Nucleus accumbens (tissue), 56 donors: ENCODE data around the gene NANS.
"Not testable (repeated sequence)": the region's sequence is repeated elsewhere in the genome, so short reads cannot be mapped to it uniquely, and the experiment has no call there.

Experiments
- DNase-seq, 56 donors: peaks; one replicate each; lab custom pipeline; 2025; lab: John Stamatoyannopoulos, UW

NANS gene

GRCh38 chr9:98056269-98057137 is at the start of gene NANS:
NANS (plus strand) TSS chr9:98056732; CDS start chr9:98056809, 77 bp downstream.
- DNase-seq = peak; percentile 55 to 95 (median 88)

GRCh38 chr9:98007251-98007928 is 49.1 kb upstream of the NANS start:
- no peak for DNase-seq

- DNase-seq = no peak
Measured at GRCh38 chr9:98008764-98009163, 47.8 kb upstream of the NANS start.

GRCh38 chr9:98009437-98009836 is 47.1 kb upstream of the NANS start:
- DNase-seq = no peak

- no peak for DNase-seq
Measured at GRCh38 chr9:98009936-98010335, 46.6 kb upstream of the NANS start.

DNA sequence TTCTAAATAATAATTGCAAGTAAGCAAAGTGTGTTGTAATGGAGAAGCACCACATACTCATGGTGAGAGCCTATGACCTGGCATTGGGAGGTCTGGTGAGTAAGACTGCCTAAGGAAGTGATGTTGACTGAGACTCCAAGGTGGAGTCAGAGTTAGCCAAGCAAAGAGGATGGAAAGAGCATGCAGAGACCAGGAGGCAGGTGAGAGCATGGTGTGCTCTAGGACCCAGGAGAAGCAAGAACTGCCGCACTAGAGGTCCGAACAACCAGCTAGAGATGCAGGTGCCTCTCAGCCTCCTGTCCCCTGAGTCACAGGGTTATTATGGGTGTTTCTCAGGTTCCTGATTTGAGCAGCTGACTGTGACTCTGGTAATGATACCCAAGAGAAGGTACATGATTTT is 46.1 kb upstream of the NANS start:
- no peak for DNase-seq

GRCh38 chr9:98011122-98011521 is 45.4 kb upstream of the NANS start:
- no peak for DNase-seq

DNA sequence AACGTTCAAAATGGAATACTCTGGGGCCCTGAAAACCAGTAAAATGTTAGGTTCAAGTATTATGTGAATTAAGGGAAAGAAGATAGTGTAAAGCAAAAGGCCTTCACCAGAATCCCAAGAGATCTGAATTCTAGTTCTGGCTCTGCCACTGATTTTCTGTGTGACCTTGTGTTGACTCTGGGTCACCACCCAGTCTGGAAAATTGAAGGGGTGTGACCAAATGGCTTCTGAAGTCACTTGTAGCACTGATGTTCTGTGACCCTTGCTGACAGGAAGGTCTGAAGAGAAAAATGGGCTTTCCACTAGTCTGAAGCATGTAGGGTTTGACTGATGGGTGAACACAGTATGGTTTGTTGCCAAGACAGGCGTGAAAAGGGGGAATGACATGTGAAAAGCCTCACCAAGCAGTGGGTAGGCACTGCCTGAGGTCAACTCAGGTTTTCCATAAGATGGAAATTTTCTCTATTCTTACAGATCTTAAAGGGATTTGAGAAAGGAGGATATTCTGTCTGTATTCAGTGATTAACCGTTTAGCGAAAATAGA is 40.3 kb upstream of the NANS start:
- DNase-seq = no peak

GRCh38 chr9:98017306-98017705 is 39.2 kb upstream of the NANS start:
- DNase-seq = no peak

- no peak for DNase-seq
Measured at GRCh38 chr9:98018347-98018746, 38.2 kb upstream of the NANS start.

DNA sequence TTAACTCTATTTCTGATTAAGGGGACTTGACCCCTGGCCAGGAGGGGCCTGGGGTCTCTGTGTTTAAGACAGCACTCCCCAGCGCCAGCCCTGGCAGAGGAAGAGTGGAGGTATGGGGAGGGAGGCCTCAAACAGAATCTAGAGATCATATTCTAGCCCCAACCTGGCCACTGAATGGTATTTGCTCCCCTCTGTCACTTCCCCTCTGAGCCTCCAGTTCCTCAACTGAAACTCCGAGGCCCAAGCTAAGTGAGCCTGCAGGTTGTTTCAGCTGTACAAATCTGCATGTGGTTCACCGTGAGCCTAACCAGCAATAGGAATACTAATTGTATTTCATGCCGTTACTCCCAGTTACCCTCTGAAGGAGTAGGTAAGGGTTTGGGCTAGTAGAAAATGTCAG is 37.4 kb upstream of the NANS start:
- DNase-seq = no peak

DNA sequence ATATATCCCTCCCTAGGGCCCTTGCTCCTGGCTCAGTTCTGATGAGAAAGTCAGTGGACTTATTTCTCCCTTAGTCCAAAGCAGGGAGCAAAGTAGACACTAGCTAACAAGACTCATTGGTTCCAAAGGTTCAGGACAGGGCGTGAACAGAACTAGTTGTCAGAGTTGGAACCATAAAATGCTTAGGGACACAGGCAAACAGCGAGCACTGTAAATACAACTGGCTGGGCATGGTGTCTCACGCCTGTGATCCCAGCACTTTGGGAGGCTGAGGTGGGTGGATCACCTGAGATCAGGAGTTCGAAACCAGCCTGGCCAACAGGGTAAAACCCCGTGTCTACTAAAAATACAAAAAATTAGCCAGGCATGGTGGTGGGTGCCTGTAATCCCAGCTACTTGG is 36.7 kb upstream of the NANS start:
- DNase-seq = not testable (repeated sequence)

DNA sequence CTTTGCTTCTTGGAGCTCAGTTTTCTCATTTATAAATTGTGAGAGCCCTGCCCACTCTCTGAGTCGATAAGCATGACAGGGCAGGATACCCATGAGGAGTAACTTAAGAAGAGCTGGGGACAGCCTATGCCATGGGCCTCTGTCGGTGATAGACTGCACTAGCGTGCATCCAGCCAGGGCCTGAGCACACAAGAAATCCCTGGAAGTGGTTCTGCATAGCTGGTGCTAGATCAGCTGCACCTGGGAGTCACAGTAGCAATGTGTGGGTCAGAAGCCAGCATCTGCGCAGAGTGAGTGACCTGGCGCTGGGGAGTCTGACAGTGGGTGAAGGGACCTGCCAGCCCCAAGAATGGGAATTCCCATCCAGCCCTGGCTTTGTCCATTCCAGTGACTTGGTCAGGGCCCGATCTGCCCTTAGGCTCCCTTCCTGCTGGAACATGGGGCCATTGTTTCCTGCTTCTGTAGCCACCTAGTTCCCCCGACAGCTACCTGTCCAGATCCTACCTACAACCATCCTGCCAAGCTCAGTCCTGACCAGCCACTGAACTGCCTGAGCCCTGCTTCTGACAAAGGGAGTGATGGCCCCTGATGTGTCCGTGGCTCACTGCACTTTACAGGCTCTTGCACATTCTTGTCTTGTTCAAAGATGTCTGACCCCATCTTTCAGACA is 35.9 kb upstream of the NANS start:
- DNase-seq = no peak

DNA sequence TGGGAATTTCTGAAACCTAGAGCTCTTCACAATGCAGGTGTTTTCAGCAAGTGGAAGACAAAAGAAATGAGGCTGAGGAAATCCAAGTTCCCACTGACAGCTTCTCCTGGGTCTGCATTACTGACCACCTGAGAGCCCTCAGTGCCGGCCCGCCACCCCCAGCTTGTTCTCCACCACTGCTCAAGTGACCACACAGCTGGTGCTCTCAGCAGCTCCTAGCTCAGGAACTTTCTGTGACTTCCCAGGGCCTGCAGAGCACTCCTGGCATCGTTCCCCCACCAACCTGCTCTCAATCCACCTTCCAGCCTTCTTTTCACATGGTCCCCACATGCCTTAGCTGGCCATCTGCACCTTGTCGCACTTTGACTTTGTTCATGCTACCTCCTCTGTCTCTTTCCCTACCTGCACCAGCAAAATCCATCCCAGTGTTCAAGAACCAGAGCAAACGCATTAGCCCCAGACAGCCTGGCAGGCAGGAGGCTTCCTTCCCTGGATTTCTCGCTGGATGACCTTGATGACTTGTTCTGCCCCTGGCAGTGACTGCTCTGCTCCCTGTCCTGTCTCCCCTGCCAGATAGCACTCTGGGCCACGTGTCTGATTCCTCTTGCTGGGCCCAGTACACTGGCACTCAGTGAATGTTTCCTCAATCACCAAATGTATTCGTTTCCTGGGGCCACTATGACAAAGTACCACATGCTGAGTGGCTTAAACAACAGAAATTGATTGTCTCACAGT is 35.1 kb upstream of the NANS start:
- no peak for DNase-seq

DNA sequence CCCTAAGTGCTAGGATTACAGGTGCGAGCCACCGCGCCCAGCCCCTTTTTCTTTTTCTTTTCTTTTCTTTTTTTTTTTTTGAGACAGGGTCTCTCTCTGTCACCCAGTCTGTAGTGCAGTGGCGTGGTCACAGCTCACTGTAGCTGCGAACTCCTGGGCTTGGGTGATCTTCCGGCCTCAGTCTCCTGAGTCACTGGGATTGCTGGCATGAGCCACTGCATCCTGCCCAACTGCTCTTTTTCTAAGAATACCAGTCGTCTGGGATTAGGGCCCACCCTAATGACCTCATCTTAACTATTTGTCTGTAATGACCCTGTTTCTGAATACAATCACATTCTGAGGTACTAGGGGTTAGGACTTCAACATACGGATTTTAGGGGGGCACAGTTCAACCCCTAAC is 34.1 kb upstream of the NANS start:
- no peak for DNase-seq

GRCh38 chr9:98024702-98025101 is 31.8 kb upstream of the NANS start:
- DNase-seq = no peak

DNA sequence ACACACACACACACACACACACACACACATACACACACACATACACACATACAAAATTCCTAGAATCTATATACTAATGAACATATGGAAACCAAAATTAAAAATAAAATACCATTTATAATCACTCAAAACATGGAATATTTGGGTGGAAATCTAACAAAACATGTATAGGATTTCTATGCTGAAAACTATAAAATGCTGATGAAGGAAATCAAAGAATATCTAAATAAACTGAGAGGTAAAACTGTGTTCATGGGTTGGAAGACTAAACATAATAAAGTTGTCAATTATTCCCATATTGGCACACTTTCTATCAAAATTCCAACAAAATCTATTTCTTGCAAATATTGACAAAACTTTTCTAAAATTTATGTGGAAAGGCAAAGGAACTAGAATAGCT is 25.4 kb upstream of the NANS start:
- no peak for DNase-seq

DNA sequence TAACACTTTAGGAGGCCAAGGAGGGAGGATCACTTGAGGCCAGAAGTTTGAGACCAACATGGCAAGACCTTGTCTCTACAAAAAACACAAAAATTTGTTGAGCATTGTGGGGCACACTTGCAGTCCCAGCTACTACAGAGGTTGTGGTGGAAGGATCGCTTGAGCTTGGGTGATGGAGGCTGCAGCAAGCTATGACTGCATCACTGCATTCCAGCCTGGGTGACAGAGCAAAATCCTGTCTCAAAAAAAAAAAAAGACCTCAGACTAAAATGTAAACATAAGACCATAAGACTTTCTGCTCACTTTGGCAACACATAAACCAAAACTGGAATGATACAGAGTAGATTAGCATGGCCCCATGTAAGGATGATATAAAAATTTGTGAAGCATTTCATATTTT is 24.6 kb upstream of the NANS start:
- no peak for DNase-seq

DNA sequence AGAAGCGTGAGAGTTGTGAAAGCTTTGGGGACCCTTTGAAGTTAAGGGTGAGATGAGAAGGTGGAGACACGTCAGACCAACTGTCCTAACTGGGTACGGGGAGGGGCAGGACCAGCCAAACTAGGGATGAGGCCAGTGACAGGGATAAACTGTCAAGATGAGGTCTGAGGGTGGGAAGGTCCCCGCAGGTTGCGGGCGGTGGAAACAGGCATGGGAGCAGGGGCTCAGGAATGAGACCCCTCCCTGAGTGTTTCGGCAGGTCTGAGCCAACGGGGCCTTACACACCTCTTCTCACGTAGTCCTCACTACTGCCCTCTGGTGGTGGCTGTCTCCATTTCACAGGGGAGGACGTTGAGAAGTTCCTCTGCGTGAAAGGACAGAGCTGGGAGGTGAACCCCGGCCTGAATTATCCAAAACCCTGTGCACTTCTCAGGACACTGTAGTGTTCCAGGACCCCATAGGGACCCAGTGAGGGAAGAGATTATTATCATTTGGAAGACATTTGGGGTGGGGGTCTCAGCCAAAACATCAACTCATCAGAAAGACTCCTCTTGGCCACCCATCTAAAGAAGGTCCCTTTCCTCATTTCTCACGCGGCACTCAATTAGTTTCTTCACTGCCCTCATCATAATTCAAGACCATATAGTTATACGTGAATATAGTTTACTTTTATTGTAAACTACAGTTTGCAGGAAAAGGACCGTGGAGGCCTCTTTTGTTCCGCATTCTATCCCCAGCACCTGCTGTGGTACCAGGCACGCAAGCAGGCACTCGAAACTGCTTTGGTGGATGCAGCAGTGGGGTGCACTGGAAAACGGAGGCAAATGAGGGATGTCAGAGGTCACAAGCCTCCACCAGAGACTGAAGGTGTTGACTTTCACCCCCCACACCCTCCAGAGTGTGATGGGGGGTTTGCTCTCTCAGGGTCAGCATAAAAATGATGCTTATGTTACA is 21.7 kb upstream of the NANS start:
- peak in 53 of 56 donors; percentile 1 to 89 (median 49) for DNase-seq
